ENCODE measurements around the gene SLC35E1. TPM values are rescaled to one million over a fixed set of nuclear protein-coding genes. Genes with fewer than 3 reads are reported as not detected.
A peak's percentile ranks its signal among the peaks of the same experiment; 100 is the strongest.
"Not testable (repeated sequence)": the region's sequence is repeated elsewhere in the genome, so short reads cannot be mapped to it uniquely, and the experiment has no call there.

Gene SLC35E1
- total RNA-seq, 1 experiment from 2014 or later = 20.8 TPM

DNA sequence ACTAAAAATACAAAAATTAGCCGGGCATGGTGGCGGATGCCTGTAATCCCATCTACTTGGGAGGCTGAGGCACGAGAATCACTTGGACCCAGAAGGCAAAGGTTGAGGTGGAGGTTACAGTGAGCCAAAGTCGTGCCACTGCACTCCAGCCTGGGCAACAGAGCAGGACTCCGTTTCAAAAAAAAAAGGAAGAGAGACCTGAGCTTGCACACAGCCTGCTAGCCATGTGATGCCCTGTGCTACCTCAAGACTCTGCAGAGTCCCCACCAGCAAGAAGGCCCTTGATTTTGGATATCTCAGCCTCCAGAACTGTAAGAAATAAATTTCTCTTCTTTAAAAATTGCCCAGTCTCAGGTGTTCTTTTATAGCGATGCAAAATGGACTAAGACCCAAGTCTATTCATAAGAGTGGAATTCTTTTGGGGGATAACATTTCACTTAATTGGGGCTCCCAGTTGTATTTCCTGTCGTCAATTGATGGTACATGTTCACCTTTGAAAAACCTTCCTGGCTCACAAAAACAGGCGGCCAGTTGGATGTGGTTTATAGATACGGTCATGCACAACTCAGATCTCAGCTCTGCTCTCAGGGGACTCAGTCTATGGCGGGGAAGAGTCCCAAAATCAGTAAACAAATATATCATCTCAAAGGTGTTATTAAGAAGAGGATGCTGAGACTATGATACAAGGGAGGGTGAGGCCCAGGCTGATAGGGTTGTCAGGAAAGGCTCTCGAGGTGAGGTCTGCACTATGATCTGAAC lies 27.6 kb downstream of the SLC35E1 start:
- no peak for DNase-seq (ENCODE audit: low read depth)

DNA sequence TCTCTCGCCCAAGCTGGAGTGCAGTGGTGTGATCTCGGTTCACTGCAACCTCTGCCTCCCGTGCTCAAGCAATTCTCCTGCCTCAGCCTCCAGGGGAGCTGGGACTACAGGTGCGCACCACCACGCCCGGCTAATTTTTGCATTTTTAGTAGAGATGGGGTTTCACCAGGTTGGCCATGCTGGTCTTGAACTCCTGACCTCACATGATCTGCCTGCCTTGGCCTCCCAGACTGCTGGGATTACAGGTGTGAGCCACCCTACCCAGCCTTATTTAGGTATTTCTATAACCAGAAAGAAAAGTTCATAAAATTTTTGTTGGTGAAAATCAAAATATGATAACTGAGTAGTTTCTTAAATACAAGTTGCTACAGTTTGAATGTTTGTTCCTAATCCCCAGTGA lies 28.5 kb downstream of the SLC35E1 start:
- DNase-seq (ENCODE audit: low read depth) = not testable (repeated sequence)

DNA sequence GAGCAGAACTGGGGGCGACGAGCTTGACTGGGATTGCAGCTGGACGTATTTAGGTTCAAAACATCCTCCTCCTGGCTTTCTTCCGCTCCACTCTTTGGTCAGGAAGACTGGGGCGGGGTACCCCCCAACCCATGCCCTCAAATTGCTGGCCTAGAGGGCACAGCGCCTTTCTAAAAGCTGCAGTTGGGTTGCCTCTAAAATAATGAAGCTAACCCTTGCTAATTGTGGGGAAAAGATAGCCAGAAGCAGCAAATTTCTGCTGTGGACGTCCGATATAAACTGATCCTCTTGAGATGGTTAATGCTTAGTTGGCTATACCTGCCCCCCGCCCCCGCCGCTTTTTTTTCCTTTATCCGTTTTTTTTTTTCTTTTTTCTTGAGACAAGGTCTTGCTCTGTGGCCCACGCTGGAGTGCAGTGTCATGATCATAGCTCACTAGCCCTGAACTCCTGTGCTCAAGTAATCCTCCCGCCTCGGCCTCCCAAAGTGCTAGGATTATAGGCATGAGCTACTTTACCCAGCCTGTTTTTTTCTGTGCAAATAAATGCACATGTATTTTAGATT lies 29.2 kb downstream of the SLC35E1 start:
- peak; percentile 8 for DNase-seq (ENCODE audit: low read depth)

DNA sequence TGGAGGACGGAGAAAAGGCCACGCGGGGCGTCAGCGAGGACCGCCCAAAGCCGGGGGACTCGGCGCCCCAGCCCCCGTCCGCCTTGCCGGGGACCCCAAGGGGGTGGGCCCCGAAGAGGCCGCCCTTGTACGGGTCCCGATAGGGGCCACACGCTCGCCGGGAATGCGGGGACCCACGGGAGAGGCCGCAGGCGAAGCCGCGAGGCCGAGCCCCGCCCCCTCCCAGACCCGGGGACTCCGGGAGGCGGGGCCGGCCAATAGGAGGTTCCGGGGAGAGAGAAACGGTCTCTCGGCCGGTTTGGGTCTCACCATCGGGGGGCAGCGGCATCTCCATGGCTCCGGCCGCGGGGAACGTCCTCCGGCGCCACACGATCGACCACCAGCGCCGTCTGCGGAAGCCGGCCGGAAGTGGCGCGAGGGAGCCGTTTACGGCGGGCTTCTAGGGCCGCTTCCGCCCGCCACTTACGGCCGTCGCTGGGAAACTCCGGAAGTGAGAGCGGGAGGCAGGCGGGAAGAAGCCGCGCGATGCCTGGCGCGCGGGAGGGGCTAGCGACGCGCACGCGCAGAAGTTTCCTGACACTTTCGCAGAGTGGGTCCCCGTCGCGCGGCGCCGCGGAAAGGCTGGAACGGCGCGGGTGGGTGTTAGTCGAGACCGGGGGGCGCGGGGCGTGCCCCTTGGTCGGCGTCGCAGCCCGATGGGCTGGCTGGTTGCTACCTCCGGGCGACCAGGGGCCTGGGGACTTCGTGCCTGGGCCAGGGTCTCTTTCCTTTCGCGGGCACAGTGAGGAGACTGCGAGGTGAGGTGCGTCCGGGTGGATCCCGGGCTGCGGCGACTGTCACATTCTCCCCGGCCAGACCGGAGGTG lies 29.9 kb downstream of the SLC35E1 start, which contains the start of gene CHERP:
Gene CHERP, minus strand, starts transcription at position 393 of the 865 bp plus-strand sequence. Its CDS starts 59 bp downstream, at position 334.
- peak; percentile 92 for DNase-seq (ENCODE audit: low read depth)

DNA sequence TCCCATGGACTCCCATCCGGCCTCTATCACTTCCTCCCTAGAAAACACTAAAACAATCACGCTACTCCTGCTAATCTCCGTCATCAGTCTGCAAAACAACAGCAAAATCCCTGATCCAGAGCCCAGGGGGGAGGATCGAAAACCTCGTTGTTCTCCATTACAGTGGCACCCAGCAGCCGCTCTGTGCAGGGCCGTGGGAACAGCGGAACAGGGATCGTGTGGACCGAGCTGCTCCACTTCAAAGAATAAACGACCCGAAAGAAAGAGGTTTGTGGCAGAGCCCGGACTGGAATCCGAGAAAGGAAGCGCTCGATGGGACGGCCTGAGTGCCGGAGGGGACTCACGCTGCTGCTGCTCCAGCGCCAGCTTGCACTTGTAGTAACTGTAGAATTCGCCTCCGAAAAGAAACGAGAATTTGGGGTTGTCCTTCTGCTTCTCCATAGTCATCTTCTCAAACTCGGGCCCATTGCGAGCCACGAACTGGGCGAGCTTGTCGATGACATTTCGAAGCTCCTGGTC lies 30.6 kb downstream of the SLC35E1 start:
- DNase-seq (ENCODE audit: low read depth) = peak; percentile 18

DNA sequence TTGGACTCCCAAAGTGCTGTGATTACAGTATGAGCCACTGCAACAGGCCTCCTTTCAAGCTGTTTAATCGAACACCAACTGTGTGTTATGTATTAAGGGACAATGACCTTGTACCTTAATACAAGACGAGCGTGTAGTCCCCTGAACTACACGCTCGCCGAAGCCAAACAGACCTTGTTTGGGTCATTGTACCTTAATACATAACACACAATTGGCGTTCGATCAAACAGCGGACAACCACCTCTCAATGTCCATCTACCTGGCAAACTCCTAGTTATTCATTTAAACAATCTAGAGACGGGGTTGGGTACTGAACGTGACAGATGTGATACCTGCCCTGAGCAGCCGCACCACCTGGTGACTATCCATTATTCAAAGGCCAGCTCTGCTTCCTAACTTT lies 31.3 kb downstream of the SLC35E1 start:
- no peak for DNase-seq (ENCODE audit: low read depth)

DNA sequence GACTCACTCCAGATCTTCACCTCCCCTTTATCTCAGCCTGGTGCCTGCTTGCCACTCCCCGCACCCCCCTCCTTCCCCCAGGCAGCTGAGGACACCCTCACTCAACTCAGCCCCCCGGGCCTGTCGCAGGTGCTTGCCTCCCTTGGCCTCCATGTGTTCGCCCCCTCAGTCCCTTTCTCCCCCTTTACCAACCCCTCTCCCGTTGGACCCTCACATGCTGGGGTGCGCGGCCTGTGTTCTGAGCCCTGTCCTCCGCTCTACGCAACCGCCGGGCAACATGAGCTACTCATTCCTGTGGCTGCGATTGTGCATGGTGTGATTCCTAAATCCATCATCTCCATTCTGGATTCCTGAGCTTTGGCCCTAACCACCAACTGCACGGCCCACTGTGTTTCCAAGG lies 35.1 kb downstream of the SLC35E1 start:
- DNase-seq (ENCODE audit: low read depth) = no peak

DNA sequence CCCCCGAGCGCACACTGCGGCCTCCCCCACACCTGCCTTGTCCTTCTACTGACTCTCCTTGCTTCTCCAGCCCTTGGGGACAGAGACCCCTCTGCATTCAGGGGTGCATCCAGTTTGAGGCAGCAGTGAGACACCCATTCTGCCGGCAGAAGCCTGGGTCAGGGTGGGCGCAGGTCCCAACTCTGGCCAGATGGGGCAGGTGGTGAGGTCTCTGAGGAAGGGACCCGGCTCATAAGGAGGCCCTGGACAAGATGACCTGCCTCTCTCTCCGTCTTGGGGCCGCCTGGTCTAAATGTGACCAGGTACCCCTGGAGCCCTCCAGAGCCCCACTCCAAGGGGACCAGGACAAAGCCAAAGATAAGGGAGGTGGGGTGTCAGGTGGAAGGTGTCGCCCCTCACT lies 36.1 kb downstream of the SLC35E1 start:
- DNase-seq (ENCODE audit: low read depth) = no peak

DNA sequence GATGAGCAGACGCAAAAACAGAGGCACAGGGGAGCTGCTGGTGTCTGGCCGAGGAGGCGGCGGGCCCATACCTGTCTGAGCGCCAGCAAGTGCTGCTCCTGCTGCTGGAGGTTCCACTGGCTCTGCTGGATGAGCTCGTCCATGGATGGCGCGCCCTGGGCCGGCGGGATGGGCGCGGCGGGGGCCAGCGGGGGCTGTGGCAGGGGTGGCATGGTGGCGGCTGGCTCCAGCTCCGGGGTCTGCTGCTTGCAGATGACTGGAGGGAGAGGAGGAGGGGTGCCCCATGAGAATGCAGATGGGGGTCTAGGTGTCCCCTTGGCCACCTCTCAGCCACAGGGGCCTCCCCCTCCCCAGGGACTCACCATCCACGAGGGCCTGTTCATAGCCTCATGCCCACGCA lies 36.8 kb downstream of the SLC35E1 start:
- no peak for DNase-seq (ENCODE audit: low read depth)

DNA sequence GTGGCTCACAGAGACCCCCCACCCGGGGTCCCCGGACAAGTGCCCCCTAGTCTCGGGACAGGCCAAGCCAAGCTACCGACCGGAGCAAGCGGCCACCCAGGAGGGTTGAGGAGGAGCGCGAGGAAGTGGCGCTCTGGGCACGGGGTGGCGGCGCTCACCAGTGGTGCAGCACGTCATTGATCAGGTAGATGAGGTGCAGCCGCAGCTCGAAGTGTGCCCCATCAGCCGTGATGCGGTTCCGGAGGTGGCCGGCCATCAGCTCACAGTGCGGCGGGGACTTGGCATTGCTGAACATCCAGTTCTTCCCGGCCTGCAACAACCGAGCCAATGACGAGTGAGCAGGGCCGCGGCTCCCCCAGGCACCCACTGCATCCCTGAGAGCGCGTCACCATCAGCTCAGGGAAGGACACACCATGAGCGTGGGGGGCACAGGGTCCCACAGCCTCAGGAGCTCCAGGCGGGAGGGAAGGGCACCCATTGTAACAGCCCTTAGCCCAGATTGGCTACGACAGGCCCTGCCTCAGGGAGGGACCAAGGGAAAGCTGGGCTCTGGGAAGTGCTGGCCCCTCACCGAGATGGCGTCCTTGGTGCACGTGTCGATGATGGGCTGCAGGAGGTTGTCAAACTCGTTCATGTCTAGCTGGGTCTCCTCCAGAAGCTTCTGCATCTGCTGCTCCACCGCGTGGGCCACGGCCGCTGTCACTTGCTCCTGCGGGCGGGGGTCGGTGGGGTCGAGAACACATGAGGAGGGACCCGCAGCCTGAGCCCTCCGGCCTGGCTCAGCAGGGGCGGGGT lies 39.6 kb downstream of the SLC35E1 start:
- DNase-seq (ENCODE audit: low read depth) = no peak

DNA sequence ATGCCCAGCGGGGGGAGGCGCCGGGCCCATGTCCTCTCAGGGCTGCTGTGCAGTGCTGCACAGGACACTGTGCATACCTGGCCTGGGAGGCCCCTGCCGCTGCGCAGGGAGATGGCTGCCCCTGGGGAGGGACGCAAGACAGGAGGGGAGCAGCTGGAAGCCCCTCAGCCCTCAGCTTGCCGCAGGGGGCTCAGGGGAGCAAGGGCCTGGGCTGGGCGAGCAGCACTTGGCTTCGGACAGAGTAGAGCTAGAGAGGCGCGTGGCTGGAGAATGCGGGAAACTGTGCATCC lies 40.9 kb downstream of the SLC35E1 start:
- no peak for DNase-seq (ENCODE audit: low read depth)

DNA sequence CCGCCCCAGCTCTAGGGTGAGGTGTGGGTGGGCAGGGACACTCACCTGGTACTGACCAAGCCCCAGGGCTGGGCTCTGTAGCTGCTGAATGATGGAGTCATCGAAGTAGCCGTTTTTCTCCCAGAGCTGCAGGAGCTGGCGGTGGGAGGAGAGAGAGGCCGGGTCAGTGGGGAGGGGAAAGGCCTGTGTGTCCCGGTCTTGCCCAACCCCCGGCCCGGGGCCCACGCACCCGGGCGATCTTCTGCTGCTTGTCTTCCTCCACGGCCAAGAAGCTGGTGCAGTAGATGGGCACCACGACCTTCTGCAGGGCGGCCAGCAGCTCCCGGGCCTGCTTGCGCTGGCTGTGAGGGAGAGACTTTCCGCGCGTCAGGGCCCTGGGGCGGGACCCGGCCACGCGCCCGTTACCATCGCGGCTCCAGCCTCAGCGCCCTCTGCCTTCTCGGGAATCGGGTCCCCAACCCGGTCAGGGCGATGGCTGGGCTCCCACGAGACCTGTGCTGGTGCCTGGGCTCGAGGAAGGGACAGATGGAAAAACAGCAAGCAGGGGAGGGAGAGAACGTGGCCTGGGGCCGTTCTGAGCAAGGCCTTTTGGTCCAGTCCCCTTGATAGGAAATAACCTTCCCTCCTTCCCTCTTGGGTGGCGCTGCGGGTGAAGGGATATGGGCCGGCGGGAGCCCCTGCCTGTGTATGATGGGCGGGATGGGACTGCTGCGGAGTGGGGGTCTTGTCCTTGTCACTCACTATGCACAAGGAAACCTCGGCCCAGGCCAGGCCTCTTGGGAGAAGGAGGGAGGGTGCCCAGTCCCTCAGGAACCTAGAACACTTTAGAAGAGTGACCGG lies 41.5 kb downstream of the SLC35E1 start:
- DNase-seq (ENCODE audit: low read depth) = no peak

DNA sequence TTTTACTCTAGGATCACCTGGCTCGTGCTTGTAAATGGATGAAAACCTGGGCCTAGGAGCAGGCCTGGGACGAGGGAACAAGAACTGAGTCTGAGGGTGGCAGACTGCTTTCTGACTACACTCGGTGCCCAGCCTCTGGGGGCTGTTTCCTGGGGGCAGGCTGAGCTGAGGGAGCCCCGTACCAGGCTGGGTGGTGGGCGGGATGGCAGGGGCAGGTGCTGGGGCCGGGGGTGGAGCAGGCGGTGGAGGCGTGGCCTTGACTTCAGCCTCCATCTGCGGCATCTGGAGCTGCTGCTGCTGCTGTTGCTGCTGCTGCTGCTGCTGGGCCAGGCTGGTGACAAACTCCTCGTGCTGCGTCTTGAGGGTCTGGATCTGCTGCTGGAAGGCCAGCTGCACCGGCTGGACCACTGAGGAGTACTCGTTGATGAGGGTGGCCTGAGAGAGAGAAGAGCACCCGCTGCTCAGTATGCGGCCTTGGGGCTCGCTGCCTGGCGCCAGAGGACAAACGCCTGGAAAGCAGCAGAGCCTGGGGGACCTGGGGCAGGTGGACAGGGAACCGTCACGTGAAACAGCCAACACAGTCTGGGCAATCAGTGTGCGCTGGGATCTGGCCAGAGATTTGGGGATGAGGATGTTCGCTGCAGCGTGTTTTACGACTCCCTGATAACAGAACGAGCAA lies 42.6 kb downstream of the SLC35E1 start:
- no peak for DNase-seq (ENCODE audit: low read depth)

DNA sequence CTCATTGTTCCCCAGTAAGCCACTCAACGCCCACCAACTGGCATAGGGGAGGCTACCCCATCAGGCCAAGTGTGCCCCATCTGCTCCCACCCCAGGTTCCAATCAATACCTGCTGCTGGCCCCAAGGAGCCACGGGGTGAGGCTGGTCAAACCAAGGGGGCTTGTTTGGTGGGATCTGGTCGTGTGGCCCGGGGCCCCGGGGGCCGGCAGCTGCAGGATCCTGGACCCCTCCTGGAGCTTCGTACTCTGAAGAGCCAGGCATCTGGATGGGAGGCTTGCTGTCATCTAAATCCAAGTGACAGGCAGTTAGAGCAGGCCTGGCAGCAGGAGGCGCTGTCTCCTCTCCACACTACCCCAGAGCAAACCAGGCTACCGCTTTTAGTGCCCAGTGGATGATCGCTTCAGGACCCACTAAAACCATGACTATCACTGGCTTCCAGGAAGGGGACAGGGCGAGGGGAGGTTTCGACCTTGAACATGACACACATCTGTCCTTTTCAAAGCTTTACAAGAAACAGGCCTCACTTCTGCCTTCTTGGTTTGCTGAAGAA lies 44.2 kb downstream of the SLC35E1 start:
- DNase-seq (ENCODE audit: low read depth) = no peak

DNA sequence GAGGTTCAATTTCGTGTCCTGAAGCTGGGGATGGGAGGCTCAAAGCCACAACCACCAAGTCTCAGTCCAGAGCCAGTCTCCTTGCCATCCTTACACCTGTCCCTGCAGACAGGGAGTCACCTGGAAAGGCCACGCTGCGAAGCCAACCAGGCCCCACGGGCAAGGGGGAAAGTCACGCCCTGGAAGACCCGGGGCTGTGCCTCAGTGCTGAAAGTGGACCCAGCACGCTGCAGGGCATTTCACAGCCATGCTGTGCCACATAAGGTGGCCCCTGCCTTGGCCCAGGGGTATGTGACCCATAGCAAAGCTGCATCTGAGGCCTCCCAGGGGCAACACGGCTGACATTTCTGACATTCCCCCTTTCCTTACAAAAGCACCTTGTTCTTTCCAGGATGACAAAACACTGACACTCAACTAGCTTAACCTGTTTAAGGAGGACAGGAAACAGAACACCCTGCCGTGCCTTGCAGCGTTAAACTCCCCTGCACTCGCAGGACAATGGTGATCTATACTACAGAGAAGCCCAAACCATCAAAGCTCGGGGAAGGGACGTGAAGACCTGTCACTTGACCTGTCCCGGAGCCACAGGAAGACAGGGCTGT lies 44.8 kb downstream of the SLC35E1 start:
- no peak for DNase-seq (ENCODE audit: low read depth)

DNA sequence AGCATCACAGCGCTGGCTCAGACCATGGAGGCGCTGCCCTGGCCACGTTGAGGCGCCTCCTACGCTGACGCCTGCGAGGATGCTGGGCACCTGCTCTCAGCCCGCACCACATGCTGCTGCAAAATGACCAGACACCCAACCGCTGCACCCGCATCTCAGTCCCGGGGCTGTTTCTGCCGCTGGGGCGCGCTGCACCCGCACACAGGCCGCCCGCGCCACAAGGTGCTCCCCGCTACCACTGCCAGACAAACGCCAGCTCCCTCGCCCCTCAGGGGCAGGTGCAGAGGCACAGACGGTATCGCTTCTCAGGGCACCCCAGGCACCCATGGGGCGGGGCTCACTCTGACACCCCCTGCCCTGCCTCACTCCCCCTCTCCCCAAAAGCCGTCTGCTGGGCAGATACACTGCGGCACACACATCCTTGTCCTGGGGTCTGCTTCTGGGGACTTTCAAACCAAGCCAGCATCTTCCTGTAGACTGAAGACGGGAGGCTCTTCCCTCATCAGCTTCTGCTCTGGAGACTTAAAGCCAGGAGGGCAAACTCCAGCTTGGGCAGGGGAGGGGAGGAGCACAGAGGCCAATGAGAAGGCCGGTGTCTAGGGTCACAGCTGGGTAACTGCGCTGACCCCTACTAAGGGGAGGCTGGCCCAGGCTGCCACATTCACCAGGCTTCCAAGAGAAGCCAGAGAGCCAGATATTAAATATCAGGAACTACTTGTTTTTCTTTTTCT lies 46.3 kb downstream of the SLC35E1 start:
- DNase-seq (ENCODE audit: low read depth) = no peak

DNA sequence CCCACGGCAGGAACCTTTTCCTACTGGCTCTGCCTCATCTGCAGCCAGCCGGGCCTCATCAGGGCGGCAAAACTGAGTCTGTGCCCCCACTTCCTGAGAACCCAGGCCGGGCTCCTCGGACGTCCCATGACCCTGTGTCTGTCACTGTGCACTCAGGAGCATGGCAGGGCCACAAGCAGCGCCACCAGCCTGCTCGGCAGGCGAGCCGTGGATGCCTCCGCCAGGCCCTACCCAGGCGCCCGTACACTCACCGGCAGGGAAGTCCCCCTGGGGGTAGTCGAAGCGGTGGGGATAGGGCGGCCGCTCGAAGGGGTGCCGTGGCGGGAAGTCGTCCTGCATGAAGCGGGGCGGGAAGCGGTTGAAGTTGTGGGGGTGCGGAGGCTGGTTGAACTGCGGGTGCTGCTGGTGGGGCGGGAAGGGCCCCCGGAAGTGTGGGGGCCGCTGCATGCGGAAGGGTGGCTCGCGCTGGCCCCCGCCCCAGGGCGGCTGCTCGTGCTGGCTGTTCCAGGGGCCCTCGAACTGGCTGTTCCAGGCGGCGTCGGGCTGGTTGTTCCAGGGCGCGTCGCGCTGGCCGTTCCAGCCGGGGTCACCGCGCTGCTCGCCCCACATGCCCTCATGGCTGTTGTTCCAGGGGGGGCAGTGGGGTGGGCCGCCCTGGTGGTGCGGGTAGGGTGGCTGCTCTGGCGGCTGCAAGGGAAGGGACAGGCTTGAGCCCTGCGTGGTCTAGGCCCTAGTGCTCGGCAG lies 47.1 kb downstream of the SLC35E1 start:
- DNase-seq (ENCODE audit: low read depth) = no peak
